NOMO-1 (cell line): Measurements from ENCODE around the gene MTR.

Experiments
- DNase-seq, 2 experiments: peaks; one replicate each; lab custom pipeline; 2025; ENCODE audit not compliant: unreplicated experiment in 2 of 2; lab: John Stamatoyannopoulos, UW

The MTR gene

GRCh38 chr1:236945002-236945401 lies 149.9 kb downstream of the MTR start:
- no peak for DNase-seq

DNA sequence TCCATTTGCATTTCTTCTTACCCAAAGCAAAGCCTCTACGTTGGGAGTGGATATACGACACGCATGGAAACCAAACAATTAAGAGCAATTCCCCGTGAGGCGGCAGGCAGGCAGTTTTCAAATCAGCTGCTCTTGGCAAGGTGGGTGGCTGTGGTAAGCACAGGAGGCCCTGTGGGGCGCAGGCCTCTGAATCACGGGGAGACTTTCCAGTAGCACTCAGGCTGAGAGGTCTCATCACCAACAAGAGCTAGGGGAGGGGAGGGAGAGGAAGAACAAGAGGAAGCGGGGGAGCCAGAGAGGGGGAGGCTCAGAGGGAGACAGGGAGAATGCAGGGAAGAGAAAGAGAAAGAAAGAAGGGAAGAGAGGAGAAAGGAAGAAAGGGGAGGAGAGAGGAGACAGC lies 152.7 kb downstream of the MTR start:
- no peak for DNase-seq

DNA sequence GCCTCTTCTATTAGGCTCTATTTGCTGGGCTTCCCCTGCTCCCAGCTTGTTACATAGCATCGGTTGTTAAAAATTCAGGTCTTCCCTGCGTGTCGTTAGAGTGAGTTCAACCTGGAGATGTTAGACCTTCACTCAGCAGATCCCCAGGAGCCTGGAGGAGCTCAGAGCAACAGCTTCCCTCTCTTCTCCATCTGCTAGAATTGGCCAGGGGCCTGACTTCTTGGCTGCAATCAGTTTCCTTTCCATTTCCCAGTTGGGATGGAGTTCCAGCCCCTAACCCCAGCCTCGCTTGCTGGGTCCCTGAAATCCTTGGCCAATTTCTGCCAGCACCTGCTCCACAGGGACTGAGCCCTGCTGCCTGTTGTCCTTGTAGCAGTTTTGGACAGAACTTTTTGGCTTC lies 153.3 kb downstream of the MTR start:
- no peak for DNase-seq

- no peak for DNase-seq
Observed at GRCh38 chr1:236948996-236949395, 153.9 kb downstream of the MTR start.

DNA sequence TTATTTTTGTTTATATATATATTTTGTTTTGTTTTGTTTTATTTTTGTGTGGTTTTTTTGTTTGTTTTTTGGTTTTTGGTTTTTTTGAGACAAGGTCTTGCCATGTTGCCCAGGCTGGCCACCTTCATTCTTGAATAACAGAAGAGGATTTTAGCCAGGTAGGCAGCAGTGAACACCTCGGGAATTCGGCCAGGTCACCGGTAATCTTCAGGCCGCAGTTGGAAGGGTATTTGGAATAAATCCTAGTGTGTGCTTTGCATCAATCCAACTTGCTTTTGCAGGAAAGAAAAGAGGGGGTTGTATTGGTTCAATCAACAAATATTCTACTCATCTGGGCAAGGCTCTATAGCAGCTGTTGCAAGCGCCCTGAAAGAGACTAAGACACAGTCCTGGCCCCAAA lies 155.3 kb downstream of the MTR start:
- DNase-seq = no peak

GRCh38 chr1:236951672-236952071 lies 156.6 kb downstream of the MTR start:
- no peak for DNase-seq

DNA sequence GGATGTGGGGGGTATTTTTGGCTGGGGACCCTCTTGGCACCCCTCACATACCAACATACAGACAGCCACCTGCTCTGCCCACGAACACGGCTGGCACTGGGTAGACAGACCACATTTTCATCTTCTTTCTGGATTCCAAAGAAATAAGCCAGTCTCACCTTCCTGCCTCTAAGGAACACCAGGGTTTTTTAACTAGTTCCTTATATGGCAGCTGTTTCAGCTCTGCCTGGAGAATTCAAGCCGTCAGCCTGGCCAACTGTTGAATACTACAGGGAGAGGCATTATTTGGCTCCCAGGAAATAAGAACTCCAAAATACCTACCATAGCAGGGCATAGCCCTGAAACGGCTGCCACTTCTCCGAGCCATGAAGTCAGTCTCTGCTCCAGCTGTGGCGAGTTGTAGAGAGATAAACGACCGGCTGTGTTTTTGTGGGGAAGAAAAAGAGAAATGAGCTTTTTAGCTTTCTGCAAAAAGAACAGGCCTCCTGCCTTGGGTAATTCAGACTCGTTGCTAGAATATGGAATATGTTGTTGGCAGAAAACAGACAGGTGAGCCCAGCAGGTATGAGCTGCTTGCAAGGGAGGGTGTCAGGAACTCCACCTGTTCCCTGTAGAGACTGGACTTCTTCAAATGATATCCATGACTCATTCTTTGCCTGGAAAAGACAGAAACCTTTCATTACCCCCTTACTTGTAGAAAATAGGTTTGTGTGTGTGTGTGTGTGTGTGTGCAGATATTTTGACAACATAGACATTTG lies 157.3 kb downstream of the MTR start:
- DNase-seq = no peak

GRCh38 chr1:236953151-236953700 lies 158.1 kb downstream of the MTR start:
- no peak for DNase-seq
